Measurements from ENCODE around the gene AUH. TPM values are rescaled to one million over a fixed set of nuclear protein-coding genes. Genes with fewer than 3 reads are reported as not detected.

AUH gene
- total RNA-seq, 1 experiment from 2014 or later, result 21.7 TPM

DNA sequence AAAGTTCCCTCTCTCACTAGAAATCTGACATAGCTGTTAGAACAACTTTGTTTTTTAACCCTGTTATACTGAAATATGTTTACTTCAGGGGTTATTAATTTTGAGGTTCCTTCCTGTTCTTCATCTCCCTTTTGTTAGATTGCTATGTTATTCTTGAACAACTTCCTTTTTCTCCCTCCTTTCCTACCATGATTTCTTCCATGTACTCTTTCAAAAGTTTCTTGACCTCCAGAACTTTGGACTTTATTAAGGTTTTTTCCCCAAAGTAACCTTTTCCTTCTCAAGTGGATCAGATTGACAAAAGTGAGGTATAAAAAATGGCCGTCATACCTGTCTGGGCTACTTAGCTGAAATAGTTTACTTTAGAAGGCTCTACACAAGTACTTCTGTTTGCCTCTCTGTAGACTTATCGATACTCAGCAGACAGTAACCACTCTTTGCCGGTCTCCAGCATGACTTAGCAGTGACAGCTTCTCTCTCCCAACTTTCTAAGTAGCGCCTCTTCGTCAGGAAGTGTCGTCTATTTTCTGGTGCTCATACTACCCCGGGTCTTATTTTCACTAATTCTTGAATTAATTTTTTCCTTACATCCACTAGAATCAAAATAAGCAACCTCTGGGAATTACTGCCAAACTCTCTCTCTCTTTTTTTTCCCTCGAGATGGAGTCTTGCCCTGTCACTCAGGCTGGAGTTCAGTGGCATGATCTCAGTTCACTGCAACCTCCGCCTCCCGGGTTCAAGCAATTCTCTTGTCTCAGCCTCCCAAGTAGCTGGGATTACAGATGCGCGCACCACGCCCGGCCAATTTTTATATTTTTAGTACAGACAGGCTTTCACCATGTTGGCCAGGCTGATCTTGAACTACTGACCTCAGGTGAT, 42.2 kb upstream of the AUH start:
- H3K9ac ChIP-seq (ENCODE audit: extremely low read depth, insufficient read length, low read length), result no peak overlapping the region
- H3K27ac ChIP-seq (ENCODE audit: insufficient read length, low read depth, low read length), result no peak overlapping the region
- H3K27ac Mint-ChIP-seq, result no peak overlapping the region; a peak in 1 of 7 replicates
- H3K4me2 ChIP-seq (ENCODE audit: insufficient read depth, insufficient read length, low read length), result no peak overlapping the region
- WGBS (ENCODE audit: extremely low coverage, insufficient read length, low lambda C conversion rate), result no CpG with 5 or more reads among the region's 14 CpGs
- no peak overlapping the region for H2AK5ac ChIP-seq (ENCODE audit: insufficient read length, low read length)
- H3K27me3 ChIP-seq (ENCODE audit: insufficient read depth, low read length), result no peaks in the 10 kb centered on the region
- DNase-seq, result no peak
- H3K18ac ChIP-seq (ENCODE audit: insufficient read length, low read depth, low read length), result no peak overlapping the region
- H4K91ac ChIP-seq (ENCODE audit: insufficient read length, low read depth, low read length), result no peak overlapping the region
- H2AFZ ChIP-seq (ENCODE audit: low read length), result no peak overlapping the region
- H3K14ac ChIP-seq (ENCODE audit: insufficient read depth, low read length), result no peak overlapping the region
- no peak overlapping the region for H3K23ac ChIP-seq (ENCODE audit: insufficient read length, low read depth, low read length)
- no peak overlapping the region for H3K56ac ChIP-seq (ENCODE audit: insufficient read length, low read depth, low read length)
- no peaks in the 10 kb centered on the region for H4K20me1 ChIP-seq (ENCODE audit: control insufficient read depth, insufficient read depth, insufficient read length)
- H3K9me3 Mint-ChIP-seq, result no peaks in the 10 kb centered on the region
- no peak overlapping the region for H3K4ac ChIP-seq (ENCODE audit: low read depth, low read length)
- H4K8ac ChIP-seq (replicated peaks; ENCODE audit: insufficient read length, low read depth, low read length), result no peak overlapping the region
- no peak overlapping the region for H2BK5ac ChIP-seq (ENCODE audit: insufficient read length, low read length)
- H3K4me1 ChIP-seq (ENCODE audit: insufficient read depth, low read length), result no peaks in the 10 kb centered on the region
- H3K79me2 ChIP-seq (ENCODE audit: insufficient read depth, low read length), result no peaks in the 10 kb centered on the region
- no peaks in the 10 kb centered on the region for H3K23me2 ChIP-seq (ENCODE audit: insufficient read length, low read depth, low read length, poor library complexity, severe bottlenecking)
- no peak overlapping the region for H4K5ac ChIP-seq (ENCODE audit: insufficient read length, low read depth, low read length)
- H2BK120ac ChIP-seq (ENCODE audit: low read depth, low read length, poor library complexity, severe bottlenecking), result no peak overlapping the region
- no peaks in the 10 kb centered on the region for H3K79me1 ChIP-seq (ENCODE audit: insufficient read depth, low read depth, low read length, poor library complexity, severe bottlenecking)
- TF ChIP-seq CTCF (conservative IDR thresholded peaks at IDR 0.05), result no peak
- H3T11ph ChIP-seq (ENCODE audit: low read length), result no peak overlapping the region
- no peak overlapping the region for H3K4me3 Mint-ChIP-seq
- H2BK15ac ChIP-seq (ENCODE audit: low read depth, low read length), result no peak overlapping the region
- no peak overlapping the region for H2BK12ac ChIP-seq (ENCODE audit: insufficient read length, low read depth, low read length)
- H3K4me1 Mint-ChIP-seq, result peaks cover 2 to 12% of the 10 kb centered on the region in 2 experiments; a peak in 2 of 4 replicates
- H3K27me3 Mint-ChIP-seq (ENCODE audit: low read depth), result no peaks in the 10 kb centered on the region
- H3K9me3 ChIP-seq (ENCODE audit: control insufficient read depth, low read depth, low read length), result no peaks in the 10 kb centered on the region
- peaks cover 0 to 12% (median 11%) of the 10 kb centered on the region in 3 experiments; a peak in 5 of 7 replicates for H3K36me3 Mint-ChIP-seq (ENCODE audit: insufficient read depth in 1 of 3, low read depth in 3 of 3)
- H2BK20ac ChIP-seq (ENCODE audit: low read depth, low read length, poor library complexity, severe bottlenecking), result no peak overlapping the region
